RWPE2 (cell line): ENCODE data around the gene ASB11.
A peak's percentile ranks its signal among the peaks of the same experiment; 100 is the strongest.

ENCODE experiments used
- ATAC-seq: fragments of 200-7000 bp; cut with Tn5 transposase; 3 replicates; pipeline ENCODE4 v1.9.1; 2021; ENCODE audit warnings: low read depth
- DNase-seq: peaks from one replicate; pipeline ENCODE4 v3.0.0-alpha.2; 2020; ENCODE audit warnings: low spot score
- H3K27ac ChIP-seq: fragments of 450-650 bp; 2 replicates; pipeline ENCODE4 v1.5.1; 2017; ENCODE audit warnings: mild to moderate bottlenecking; ENCODE audit not compliant: poor library complexity, severe bottlenecking
- H3K27me3 ChIP-seq: fragments of 250-450 bp; sonication (Bioruptor Pico); 2 replicates; pipeline ENCODE4 v1.5.1; 2021; ENCODE audit warnings: mild to moderate bottlenecking, moderate library complexity; ENCODE audit not compliant: insufficient read depth, poor library complexity, severe bottlenecking
- H3K36me3 ChIP-seq: fragments of 250-450 bp; sonication (Bioruptor Pico); 2 replicates; pipeline ENCODE4 v1.5.1; 2020; ENCODE audit warnings: low read depth, mild to moderate bottlenecking, moderate library complexity
- H3K4me1 ChIP-seq: fragments of 250-450 bp; sonication (Bioruptor Pico); 2 replicates; pipeline ENCODE4 v1.5.1; 2021; ENCODE audit warnings: mild to moderate bottlenecking, moderate library complexity; ENCODE audit not compliant: insufficient read depth, poor library complexity, severe bottlenecking
- H3K4me3 ChIP-seq: fragments of 250-450 bp; sonication (Bioruptor Pico); 2 replicates; pipeline ENCODE4 v1.5.1; 2021; ENCODE audit warnings: mild to moderate bottlenecking, moderate library complexity; ENCODE audit not compliant: severe bottlenecking
- H3K9me3 ChIP-seq: fragments of 250-450 bp; sonication (Bioruptor Pico); 2 replicates; pipeline ENCODE4 v1.5.1; 2021; ENCODE audit warnings: mild to moderate bottlenecking, moderate library complexity; ENCODE audit not compliant: severe bottlenecking
- CTCF ChIP-seq: fragments of 450-650 bp; IDR thresholded peaks from one replicate; pipeline ENCODE4 v1.5.1; 2017; ENCODE audit warnings: mild to moderate bottlenecking, moderate library complexity; ENCODE audit not compliant: poor library complexity, severe bottlenecking

The ASB11 gene

GRCh38 chrX:15336023-15336413, 20.6 kb upstream of the ASB11 start:
- Histone ChIP-seq H3K27me3 (no peaks in the 10 kb centered on the region), H3K4me3 (peak overlapping the region; percentile 94), H3K36me3 (peaks cover 14% of the 10 kb centered on the region), H3K27ac (no peak overlapping the region), H3K9me3 (no peaks in the 10 kb centered on the region), H3K4me1 (no peaks in the 10 kb centered on the region)
- no peak for TF ChIP-seq CTCF
- ATAC-seq = no peak
- DNase-seq = no peak

- H3K9me3 ChIP-seq = no peaks in the 10 kb centered on the region
- peak; percentile 96 for ATAC-seq
- H3K27me3 ChIP-seq = no peaks in the 10 kb centered on the region
- H3K4me3 ChIP-seq = peak within 1 kb of the TSS; percentile 94
- TF ChIP-seq CTCF = no peak
- H3K36me3 ChIP-seq = peaks cover 17% of the 10 kb centered on the region
- peak within 1 kb of the TSS; percentile 65 for H3K27ac ChIP-seq
- DNase-seq = peak; percentile 93
- no peaks in the 10 kb centered on the region for H3K4me1 ChIP-seq
These were observed 19.9 kb upstream of the ASB11 start, which contains the start of gene PIGA for GRCh38 chrX:15335135-15336022. Gene PIGA (minus strand): TSS chrX:15335523. CDS start chrX:15331930, 3,593 bp downstream.

GRCh38 chrX:15334561-15334960, 19.1 kb upstream of the ASB11 start:
- Histone ChIP-seq H3K27ac (peak overlapping the region; percentile 65), H3K36me3 (peaks cover 17% of the 10 kb centered on the region), H3K27me3 (no peaks in the 10 kb centered on the region), H3K4me3 (peak overlapping the region; percentile 94), H3K4me1 (no peaks in the 10 kb centered on the region), H3K9me3 (no peaks in the 10 kb centered on the region)
- TF ChIP-seq CTCF = no peak
- ATAC-seq = no peak
- DNase-seq = no peak

GRCh38 chrX:15328821-15329220, 13.4 kb upstream of the ASB11 start:
- DNase-seq = no peak
- H3K4me1 ChIP-seq = no peaks in the 10 kb centered on the region

More at GRCh38 chrX:15328821-15329220, 13.4 kb upstream of the ASB11 start:
- Histone ChIP-seq H3K9me3 (no peaks in the 10 kb centered on the region), H3K27ac (no peak overlapping the region), H3K27me3 (no peaks in the 10 kb centered on the region), H3K36me3 (peaks cover 51% of the 10 kb centered on the region), H3K4me3 (no peak overlapping the region)
- ATAC-seq = no peak
- TF ChIP-seq CTCF = no peak
